Smooth muscle cell (in vitro differentiated cells): Measurements from ENCODE around the gene NEO1. TPM values are rescaled to one million over a fixed set of nuclear protein-coding genes. Genes with fewer than 3 reads are reported as not detected.

Experiments
- DNase-seq: peaks from one replicate; lab custom pipeline; 2025; ENCODE audit not compliant: unreplicated experiment; lab: John Stamatoyannopoulos, UW
- H2AFZ ChIP-seq: fragments of 200-600 bp; sonication (generic); 2 replicates; pipeline ENCODE4 v1.6.0; 2016; ENCODE audit warnings: antibody characterized with exemption, low read depth, mild to moderate bottlenecking
- H3F3A ChIP-seq: fragments of 200-600 bp; sonication (generic); 2 replicates; pipeline ENCODE4 v1.6.0; 2017; ENCODE audit warnings: antibody characterized with exemption, low read depth
- H3K27ac ChIP-seq: fragments of 200-600 bp; sonication (generic); 2 replicates; pipeline ENCODE4 v1.5.1; 2016; ENCODE audit warnings: low read depth, mild to moderate bottlenecking
- H3K27me3 ChIP-seq: fragments of 200-600 bp; sonication (generic); 2 replicates; pipeline ENCODE4 v1.6.1; 2016; ENCODE audit warnings: low read depth, mild to moderate bottlenecking
- H3K36me3 ChIP-seq: fragments of 200-600 bp; sonication (generic); 2 replicates; pipeline ENCODE4 v1.5.1; 2016; ENCODE audit warnings: low read depth
- H3K4me1 ChIP-seq: fragments of 200-600 bp; sonication (generic); 2 replicates; pipeline ENCODE4 v1.5.1; 2016; ENCODE audit warnings: low read depth
- H3K4me2 ChIP-seq: fragments of 200-600 bp; sonication (generic); 2 replicates; pipeline ENCODE4 v1.6.0; 2016; ENCODE audit warnings: mild to moderate bottlenecking
- H3K4me3 ChIP-seq: fragments of 200-600 bp; sonication (generic); 2 replicates; pipeline ENCODE4 v1.5.1; 2016; ENCODE audit warnings: mild to moderate bottlenecking
- H3K79me2 ChIP-seq: fragments of 200-600 bp; sonication (generic); 2 replicates; pipeline ENCODE4 v1.6.0; 2016; ENCODE audit warnings: low read depth, mild to moderate bottlenecking
- H3K9ac ChIP-seq: fragments of 200-600 bp; sonication (generic); 2 replicates; pipeline ENCODE4 v1.6.0; 2016; ENCODE audit warnings: low read depth
- H3K9me3 ChIP-seq: fragments of 200-600 bp; sonication (generic); replicated peaks from 2 replicates; pipeline ENCODE4 v1.5.1; 2016; ENCODE audit warnings: low read depth
- H4K20me1 ChIP-seq: fragments of 200-600 bp; sonication (generic); 2 replicates; pipeline ENCODE4 v1.6.0; 2016; ENCODE audit warnings: low read depth
- CTCF ChIP-seq: fragments of 200-600 bp; sonication (generic); IDR thresholded peaks from 2 replicates; pipeline ENCODE4 v1.5.1; 2017; ENCODE audit warnings: borderline replicate concordance, mild to moderate bottlenecking, antibody characterized with exemption; ENCODE audit not compliant: insufficient read depth, poor library complexity, severe bottlenecking
- WGBS: methylation state at CpG from one replicate; pipeline ENCODE4 v1.1.7; 2016; ENCODE audit warnings: low lambda C conversion rate; 5-methylcytosine and 5-hydroxymethylcytosine counted together
- polyA plus RNA-seq: library from polyadenylated mRNA; unstranded; fragments of >200 nt; fragmentation: Nextera tagmentation; extraction: Ambion mirVana; gene quantifications from 2 replicates; pipeline ENCODE4 v1.2.1, GENCODE V29; 2016
- total RNA-seq: library from RNA; depleted of rRNA; stranded (reverse); fragments of >200 nt; gene quantifications from 2 replicates; pipeline ENCODE4 v1.2.3, GENCODE V29; 2014

NEO1 gene
- total and polyA plus RNA-seq, 2 experiments from 2014 or later, result 4.9 to 21.8 TPM

- 83% methylated on average over 3 of the region's 3 CpGs for WGBS
- Histone ChIP-seq H3K36me3 (no peaks in the 10 kb centered on the region), H3K4me2 (no peak overlapping the region), H2AFZ (no peak overlapping the region), H3K79me2 (no peaks in the 10 kb centered on the region), H3K4me3 (no peak overlapping the region), H3K9me3 (no peaks in the 10 kb centered on the region), H3K27ac (no peak overlapping the region), H4K20me1 (no peaks in the 10 kb centered on the region), H3K27me3 (peaks cover 33% of the 10 kb centered on the region), H3F3A (no peaks in the 10 kb centered on the region), H3K4me1 (peaks cover 19% of the 10 kb centered on the region), H3K9ac (no peak overlapping the region)
- no peak for DNase-seq
- no peak for TF ChIP-seq CTCF
These were observed 29.2 kb upstream of the NEO1 start for GRCh38 chr15:73023071-73023470.

DNA sequence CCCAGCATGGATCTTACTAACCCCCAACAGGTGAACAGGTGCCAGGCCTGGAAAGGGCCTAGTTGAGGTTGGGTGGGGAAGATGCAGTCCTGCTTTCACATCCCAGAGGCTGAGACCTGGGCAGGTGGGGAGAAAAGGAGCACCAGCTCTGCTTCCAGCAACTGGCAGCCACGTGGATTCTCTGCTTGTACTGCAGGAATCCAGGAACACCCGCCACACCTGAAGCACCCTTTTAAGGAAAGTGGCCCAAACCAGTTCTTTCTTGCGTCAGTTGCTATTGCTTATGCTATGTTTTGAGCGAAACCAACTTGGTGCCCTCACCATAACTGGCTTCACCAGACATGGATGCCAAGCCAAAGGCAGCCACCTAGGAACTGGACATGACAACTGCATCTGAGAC lies 28.1 kb upstream of the NEO1 start:
- TF ChIP-seq CTCF, result no peak
- H3K9ac ChIP-seq, result no peak overlapping the region
- H3K9me3 ChIP-seq, result no peaks in the 10 kb centered on the region

DNA sequence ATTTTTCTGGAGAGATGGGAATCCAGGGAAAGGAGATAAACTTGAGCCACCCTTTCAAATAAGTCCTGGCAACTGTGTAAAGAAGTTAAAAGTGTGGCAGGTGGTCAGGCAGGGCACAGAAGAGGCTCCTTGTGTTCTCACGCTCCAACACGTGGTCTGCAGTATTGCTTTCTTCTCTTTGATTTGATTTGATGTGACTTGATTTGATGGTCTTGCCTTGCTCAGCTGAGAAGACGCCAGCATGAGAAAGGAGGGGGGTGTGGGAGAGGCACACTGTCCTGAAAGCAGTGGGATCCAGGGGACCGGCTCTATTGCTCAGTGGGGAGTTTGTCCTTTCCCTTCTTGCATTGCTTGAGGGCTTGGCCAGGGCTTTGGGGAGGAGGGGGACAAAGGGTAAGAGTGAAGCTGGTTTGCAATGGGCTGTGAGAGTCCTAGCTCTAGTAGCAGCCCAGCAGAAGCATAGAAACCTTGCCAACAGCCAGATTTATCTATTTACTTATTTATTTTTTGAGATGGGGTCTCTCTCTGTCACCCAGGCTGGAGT lies 25.7 kb upstream of the NEO1 start:
- Histone ChIP-seq H3K9ac (no peak overlapping the region), H3K4me2 (no peak overlapping the region), H3K9me3 (no peaks in the 10 kb centered on the region), H3K79me2 (no peaks in the 10 kb centered on the region), H2AFZ (no peak overlapping the region), H3K4me1 (peaks cover 10% of the 10 kb centered on the region), H4K20me1 (no peaks in the 10 kb centered on the region), H3K36me3 (no peaks in the 10 kb centered on the region), H3K27ac (no peak overlapping the region), H3F3A (no peaks in the 10 kb centered on the region), H3K4me3 (no peak overlapping the region), H3K27me3 (peaks cover 39% of the 10 kb centered on the region)
- WGBS, result 58% methylated on average over 4 of the region's 4 CpGs
- TF ChIP-seq CTCF, result no peak
- no peak for DNase-seq

More for the DNA sequence above, 28.1 kb upstream of the NEO1 start:
- Histone ChIP-seq H4K20me1 (no peaks in the 10 kb centered on the region), H2AFZ (no peak overlapping the region), H3F3A (no peaks in the 10 kb centered on the region), H3K4me2 (no peak overlapping the region), H3K79me2 (no peaks in the 10 kb centered on the region), H3K4me3 (no peak overlapping the region), H3K4me1 (peaks cover 19% of the 10 kb centered on the region), H3K27ac (no peak overlapping the region), H3K36me3 (no peaks in the 10 kb centered on the region), H3K27me3 (peaks cover 33% of the 10 kb centered on the region)
- 95% methylated on average over 4 of the region's 4 CpGs for WGBS
- no peak for DNase-seq

GRCh38 chr15:73028031-73028430 lies 24.2 kb upstream of the NEO1 start:
- no peak overlapping the region for H3K9ac ChIP-seq
- no peaks in the 10 kb centered on the region for H4K20me1 ChIP-seq
- no peaks in the 10 kb centered on the region for H3F3A ChIP-seq
- no peak for DNase-seq
- H3K4me1 ChIP-seq, result no peaks in the 10 kb centered on the region
- WGBS, result 92% methylated on average over 6 of the region's 6 CpGs
- no peak overlapping the region for H3K4me2 ChIP-seq
- no peak overlapping the region for H2AFZ ChIP-seq
- H3K27ac ChIP-seq, result no peak overlapping the region
- peaks cover 26% of the 10 kb centered on the region for H3K27me3 ChIP-seq
- no peaks in the 10 kb centered on the region for H3K79me2 ChIP-seq
- H3K36me3 ChIP-seq, result no peaks in the 10 kb centered on the region
- H3K9me3 ChIP-seq, result no peaks in the 10 kb centered on the region
- no peak for TF ChIP-seq CTCF
- H3K4me3 ChIP-seq, result no peak overlapping the region
